Retinal pigment epithelial cell (primary cell): ENCODE measurements around the gene ST8SIA6.

Experiments used
- DNase-seq: peaks from one replicate; pipeline ENCODE4 v3.0.0-alpha.2; 2010; ENCODE audit warnings: low read depth
- H3K4me3 ChIP-seq: 2 replicates; pipeline ENCODE4 v1.5.1; 2011; ENCODE audit warnings: mild to moderate bottlenecking, low read length, control low read depth, moderate library complexity
- CTCF ChIP-seq: conservative IDR thresholded peaks from 2 replicates; pipeline ENCODE4 v1.5.1; 2011; ENCODE audit warnings: low read depth, low read length, control low read depth, inconsistent platforms

ST8SIA6 gene

GRCh38 chr10:17358461-17358860 lies 95.9 kb downstream of the ST8SIA6 start:
- no peak overlapping the region for H3K4me3 ChIP-seq
- DNase-seq = no peak
- TF ChIP-seq CTCF = no peak

- no peak overlapping the region for H3K4me3 ChIP-seq
- DNase-seq = no peak
- TF ChIP-seq CTCF = no peak
Measured at GRCh38 chr10:17357781-17358180, 96.6 kb downstream of the ST8SIA6 start.

- no peak for DNase-seq
- no peak overlapping the region for H3K4me3 ChIP-seq
- TF ChIP-seq CTCF = no peak
Measured at GRCh38 chr10:17356820-17357219, 97.6 kb downstream of the ST8SIA6 start.

GRCh38 chr10:17354781-17355180 lies 99.6 kb downstream of the ST8SIA6 start:
- no peak for TF ChIP-seq CTCF
- H3K4me3 ChIP-seq = no peak overlapping the region
- DNase-seq = peak; percentile 34

GRCh38 chr10:17353568-17354300 lies 100.7 kb downstream of the ST8SIA6 start:
- no peak for TF ChIP-seq CTCF
- no peak for DNase-seq

GRCh38 chr10:17352583-17352982 lies 101.8 kb downstream of the ST8SIA6 start:
- no peak overlapping the region for H3K4me3 ChIP-seq
- no peak for DNase-seq

More at GRCh38 chr10:17353568-17354300, 100.7 kb downstream of the ST8SIA6 start:
- no peak overlapping the region for H3K4me3 ChIP-seq

More at GRCh38 chr10:17352583-17352982, 101.8 kb downstream of the ST8SIA6 start:
- TF ChIP-seq CTCF = no peak
